Retina (tissue), 1 donor: Measurements from ENCODE around the gene COPS8.

Source experiments
- DNase-seq: peaks from one replicate; pipeline ENCODE4 v3.0.0-alpha.2; 2016

COPS8 gene

GRCh38 chr2:237066396-237066795 lies 19.3 kb upstream of the COPS8 start:
- DNase-seq: no peak

GRCh38 chr2:237068005-237068576 lies 17.6 kb upstream of the COPS8 start:
- DNase-seq: no peak

DNA sequence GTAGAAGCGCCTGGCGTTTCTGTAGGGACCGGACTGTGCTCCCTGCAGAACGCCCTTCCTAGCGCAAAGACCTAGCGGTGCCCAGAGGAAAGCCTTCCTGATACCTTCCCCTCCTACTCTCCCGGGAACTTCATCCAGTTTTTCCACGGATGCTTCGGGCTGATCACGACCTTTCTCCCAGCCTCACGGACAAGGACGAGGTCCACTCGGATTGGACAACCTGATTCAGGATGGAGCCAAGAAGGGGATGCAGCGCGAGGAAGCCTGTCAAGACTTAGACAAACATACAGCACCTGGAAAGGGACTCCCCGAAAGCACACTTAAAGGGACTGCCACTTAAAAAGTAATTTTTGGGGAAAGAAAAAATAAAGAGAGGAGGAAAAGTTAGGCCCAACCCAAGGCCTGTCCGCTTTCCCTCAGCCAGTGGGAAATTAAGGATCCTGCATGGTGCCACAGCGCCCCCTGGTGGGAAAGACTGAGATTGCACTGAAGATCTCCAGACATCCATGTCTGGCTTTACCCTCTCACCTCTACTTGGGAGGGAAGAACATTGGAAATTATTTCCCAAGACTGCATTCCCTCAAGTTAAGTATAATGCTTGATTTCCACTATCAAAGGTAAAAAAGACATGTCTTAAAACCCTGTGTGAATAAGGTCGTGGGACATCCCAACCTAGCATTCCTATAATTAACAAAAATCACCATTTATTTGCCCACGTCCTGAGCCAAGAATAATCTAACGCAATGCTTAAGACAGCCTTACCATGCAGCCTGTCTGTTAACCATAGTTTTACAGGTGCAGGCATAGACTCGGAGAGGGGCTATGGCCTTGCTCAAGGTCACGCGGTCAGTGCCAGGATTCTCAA lies 13.4 kb upstream of the COPS8 start:
- DNase-seq: peak; percentile 86

GRCh38 chr2:237073552-237073951 lies 12.1 kb upstream of the COPS8 start:
- no peak for DNase-seq

DNA sequence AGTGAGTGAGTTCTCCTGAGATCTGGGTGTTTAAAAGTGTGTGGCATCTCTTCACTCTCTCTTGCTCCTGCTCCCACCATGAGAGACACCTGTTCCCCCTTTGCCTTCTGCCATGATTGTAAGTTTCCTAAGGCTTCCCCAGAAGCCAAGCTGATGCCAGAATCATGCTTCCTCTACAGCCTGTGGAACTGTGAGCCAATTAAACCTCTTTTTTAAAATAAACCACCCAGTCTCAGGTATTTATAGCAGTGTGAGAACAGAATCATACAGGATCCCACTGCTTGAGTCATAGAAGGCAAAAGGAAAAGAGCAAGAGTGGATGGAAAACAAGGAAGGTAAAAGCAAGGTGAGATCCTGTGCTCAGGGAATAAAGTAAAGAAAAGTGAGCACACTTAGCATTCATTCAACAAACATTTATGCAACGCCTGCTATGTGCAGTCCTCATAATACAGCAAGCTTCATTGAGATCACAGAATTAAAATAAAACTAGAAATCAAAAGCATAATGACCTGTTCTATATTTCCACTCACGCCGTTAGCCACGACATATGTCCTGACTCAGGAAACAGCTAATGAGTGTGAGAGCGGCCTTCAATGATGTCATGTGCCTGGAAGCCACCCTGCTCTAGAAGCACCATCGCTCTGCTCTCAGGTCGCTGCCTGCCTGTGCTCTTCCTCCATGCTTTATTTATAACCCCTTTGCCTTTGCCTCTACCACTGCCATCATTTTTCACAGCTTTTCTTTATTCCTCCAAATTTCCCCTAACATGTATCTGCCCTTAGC lies 11.3 kb upstream of the COPS8 start:
- no peak for DNase-seq

DNA sequence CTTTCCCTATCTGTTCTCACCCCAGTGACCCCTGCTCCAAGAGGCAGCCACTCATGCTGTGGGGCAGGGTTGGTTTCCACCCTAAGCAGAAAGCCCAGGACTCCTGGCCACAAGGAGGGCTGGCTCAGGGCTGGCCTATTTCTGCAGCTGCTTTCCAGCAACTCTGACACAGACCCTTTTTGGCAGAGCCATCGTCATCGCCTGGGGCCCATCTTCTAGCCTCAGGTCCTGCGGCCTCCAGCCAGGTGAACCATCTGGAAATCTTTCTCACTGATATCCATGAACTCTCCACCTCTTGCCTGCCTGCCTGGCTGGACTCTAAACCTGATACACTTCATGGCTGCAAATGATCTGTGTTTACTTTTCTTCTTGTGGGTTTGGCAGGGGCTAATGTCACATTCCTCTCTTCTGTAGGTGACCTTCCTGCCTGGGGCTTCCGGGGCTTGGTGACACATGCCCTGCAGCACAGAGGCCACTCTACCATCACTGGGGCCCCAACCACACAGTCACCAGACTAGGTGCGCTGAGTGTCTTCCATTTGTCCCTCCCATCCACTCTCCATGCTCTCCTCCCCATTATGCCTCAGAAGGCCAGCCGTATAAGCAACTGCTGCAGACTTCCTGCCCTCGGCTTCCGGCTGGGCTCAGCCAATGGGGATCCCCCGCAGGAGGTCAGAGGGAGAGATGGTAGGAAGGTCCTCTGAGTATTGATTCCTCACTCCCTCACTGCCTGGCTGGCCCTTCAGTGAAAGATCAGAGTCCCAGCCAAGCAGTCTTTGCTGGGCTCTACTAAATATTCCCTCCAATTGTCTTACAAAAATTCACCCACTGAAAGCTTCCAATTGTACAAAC lies 9.7 kb upstream of the COPS8 start:
- no peak for DNase-seq

DNA sequence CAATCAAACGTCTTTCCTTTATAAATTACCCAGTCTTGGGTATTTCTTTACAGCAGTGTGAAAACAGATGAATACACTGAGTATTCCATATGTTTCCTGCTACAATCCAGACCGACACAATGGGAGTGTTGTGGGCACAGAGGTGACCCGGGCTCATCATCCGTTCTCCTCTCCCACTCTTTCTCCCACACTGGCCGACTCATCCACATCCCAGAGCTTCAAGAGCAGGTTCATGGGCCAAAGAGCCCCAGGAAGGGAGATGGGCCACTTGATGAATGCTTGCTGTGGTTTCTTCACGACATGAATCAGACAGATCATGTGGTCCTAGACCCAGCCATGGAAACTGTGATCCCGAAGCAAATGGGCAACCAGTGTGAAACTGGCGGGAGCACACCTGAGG lies 4.1 kb upstream of the COPS8 start:
- DNase-seq: no peak

DNA sequence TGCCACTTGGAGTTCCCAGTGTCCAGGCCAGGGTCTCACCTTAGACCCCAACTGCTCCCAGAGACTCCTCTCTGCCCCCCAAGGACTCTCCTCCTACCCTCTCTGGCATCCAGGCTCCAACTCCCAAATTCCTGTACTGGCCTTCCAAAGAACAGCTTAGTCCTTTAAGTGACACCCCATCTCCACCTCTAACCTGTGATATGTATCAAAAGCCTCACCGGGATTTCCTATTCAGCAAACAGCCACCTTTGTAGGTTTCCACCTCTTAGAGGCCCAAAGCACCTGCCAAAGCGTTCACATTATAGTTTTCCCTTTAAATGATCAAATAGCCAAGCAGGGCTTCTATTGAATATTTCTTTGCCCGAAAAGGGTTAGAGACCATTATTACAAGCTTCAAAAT lies 2.7 kb upstream of the COPS8 start:
- DNase-seq: no peak

DNA sequence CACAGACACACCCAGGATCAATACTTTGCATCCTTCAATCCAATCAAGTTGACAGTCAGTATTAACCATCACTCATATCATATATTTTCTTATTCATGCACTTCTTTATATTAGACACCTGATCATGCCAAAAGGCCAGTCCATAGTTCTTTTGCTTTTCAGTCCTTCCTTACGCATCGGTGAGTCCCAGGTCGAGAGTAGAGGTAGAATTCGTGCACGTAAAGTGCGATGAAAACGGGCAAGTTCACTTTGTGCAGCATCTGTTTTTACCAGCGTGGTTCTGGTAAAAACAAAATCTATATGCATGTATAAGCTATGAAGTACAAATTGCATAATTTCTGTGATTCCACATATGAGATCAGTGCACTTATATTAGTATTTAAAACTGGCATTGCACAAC lies 1.2 kb upstream of the COPS8 start:
- no peak for DNase-seq

- DNase-seq: no peak
Measured at GRCh38 chr2:237090906-237091305, 5.2 kb downstream of the COPS8 start.

DNA sequence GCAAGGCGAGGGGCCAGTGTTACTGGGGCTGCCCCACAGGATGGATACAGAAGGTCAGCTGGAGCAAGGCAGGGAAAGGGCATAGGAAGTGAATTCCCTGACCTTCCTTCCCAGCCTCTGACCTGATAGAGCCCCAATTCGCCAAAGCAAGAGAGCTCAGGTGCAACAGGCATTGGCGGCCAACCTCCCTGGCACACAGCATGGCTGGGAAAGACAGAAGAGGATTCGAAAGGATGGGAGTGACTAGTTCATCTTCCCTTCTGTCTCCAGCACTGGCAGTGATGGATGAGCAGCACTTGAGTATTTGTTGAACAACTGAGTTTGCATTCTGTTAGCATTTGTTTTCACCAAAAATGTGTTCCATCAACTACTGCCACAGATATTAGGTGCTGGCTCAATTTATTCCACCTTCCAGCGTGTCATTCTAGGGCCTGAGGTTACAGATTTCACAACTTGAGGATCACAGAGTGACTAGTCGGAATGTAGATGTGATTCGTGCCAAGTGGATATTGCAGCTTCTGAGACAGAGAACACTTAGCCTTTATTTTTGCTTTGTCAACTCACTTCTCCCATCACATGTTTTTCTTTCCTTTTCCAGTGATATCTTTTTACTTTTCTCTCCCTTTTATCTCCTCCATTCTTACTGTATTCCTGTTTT lies 6.2 kb downstream of the COPS8 start:
- DNase-seq: no peak

GRCh38 chr2:237092506-237092905 lies 6.8 kb downstream of the COPS8 start:
- DNase-seq: no peak

DNA sequence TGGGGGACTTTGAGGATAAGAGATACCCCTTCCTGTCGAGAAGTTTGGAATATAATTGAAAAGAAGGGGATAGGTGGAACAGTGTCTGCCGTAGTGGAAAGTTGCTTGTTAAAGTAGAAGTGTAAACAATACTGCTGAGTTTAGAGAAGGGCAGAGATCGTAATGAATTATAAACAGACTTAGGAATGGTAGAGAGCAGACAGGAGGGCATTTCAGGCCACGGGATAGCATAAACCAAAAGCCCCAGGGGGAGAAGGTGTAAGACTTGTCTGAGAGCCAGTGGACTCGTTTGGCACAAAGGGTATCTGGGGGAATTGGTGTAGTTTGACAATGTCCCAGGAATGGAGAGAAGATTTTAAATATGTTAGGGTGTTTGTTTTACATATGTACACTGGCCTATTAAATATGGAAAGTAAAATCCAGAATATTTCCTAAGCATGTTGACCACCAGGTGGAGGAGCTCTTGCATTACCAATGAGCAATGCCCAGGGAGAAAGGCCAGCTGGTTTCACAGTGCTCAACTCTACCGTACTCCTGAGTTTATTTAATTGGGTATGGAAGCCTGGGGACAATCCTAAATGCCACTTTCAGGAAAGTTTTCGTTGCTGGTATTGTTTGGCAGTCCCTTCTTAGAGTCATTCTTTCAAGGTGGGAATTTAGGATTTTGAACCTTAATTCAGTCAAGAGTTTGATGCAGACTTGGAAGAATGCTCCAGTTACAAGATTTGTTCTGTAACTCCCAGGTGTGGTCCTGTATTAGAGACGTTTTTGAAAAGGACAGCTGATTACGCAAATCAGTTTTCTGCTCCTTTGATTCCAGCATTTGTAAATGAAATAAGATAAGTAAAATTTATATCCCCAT lies 7.5 kb downstream of the COPS8 start:
- no peak for DNase-seq

GRCh38 chr2:237096201-237096600 lies 10.5 kb downstream of the COPS8 start:
- DNase-seq: no peak

GRCh38 chr2:237096911-237097310 lies 11.2 kb downstream of the COPS8 start:
- DNase-seq: no peak

GRCh38 chr2:237097326-237097910 lies 11.7 kb downstream of the COPS8 start:
- no peak for DNase-seq

- DNase-seq: no peak
Measured at GRCh38 chr2:237097911-237098702, 12.4 kb downstream of the COPS8 start.

- no peak for DNase-seq
Measured at GRCh38 chr2:237099804-237100203, 14.1 kb downstream of the COPS8 start.

DNA sequence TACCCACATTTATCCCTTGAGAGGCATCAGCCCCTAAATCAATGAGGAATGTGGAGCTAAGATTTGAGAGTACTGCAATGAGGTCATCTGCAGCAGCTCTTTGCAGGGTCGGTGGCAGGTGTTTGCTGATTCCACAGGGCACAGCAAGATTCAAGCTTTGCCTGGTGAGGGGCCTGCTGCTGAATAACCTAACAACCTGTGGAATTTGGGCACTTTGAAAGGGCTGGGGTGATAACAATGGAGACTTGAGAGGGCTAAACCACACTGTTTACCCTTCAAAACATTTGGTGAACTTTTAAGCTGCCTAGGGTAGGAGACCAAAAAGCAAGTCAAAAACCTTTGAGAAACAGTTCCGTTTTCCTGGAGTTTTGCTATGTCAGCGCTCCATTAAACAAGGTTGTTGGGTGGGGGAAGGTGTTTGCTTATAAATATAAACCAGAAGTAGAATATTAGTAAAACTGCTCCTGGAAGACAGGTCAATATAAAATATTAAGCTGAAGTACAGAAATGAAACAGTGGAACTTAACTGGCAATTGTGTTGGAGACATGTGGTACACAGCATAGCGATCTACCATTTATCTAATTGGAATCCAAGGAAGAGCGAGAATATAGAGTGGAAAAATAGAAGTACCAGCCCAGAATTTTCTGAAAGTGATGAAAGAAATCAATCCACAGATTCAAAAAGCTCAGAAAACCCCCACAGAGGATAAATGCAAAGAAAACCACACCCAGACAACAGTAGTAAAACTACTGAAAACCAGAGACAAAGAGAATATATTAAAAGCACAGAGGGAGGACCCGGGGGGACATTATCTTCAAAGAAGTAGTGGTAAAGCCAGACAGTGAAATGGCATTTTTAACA lies 15.7 kb downstream of the COPS8 start:
- DNase-seq: no peak
